ENCODE results near the gene ATP1A4. TPM values are rescaled to one million over a fixed set of nuclear protein-coding genes. Genes with fewer than 3 reads are reported as not detected.

The ATP1A4 gene
- total and polyA plus RNA-seq, 9 of the 15 experiments (the other 6 are each of a cell fraction or from before 2014, with no cell fraction given), result 0.07 TPM; not detected in 8

- H3K4me3 ChIP-seq, result no peak overlapping the region
- intact Hi-C loops (cut with micrococcal nuclease), result no loop called here
- no peak overlapping the region for H2AFZ ChIP-seq (ENCODE audit: low read depth, low read length)
- H3K9me3 ChIP-seq (replicated peaks; ENCODE audit: control insufficient read depth, insufficient read depth, low read depth, low read length), result no peaks in the 10 kb centered on the region
- DNase-seq (ENCODE audit: extremely low read depth in 1 of 4, low spot score in 3 of 4) (no peak), FAIRE-seq (no peak), ATAC-seq (no peak)
- POLR2A ChIA-PET, result no interaction called here
- peaks cover 27 to 64% of the 10 kb centered on the region in 2 experiments for H3K27me3 ChIP-seq (ENCODE audit: control insufficient read depth in 2 of 2, insufficient read depth in 2 of 2, low read length in 2 of 2)
- H3K4me1 ChIP-seq (replicated peaks in 1 of 2; ENCODE audit: control insufficient read depth in 2 of 2, insufficient read depth in 2 of 2, low read length in 2 of 2), result peaks cover 0 to 9% of the 10 kb centered on the region in 2 experiments; a peak in 3 of 5 replicates
- WGBS (ENCODE audit: insufficient coverage, low coverage, missing lambda C conversion rate), result 4% methylated on average over 9 of the region's 12 CpGs
- in situ Hi-C loops (cut with MboI), result no loop called here
- no peaks in the 10 kb centered on the region for H3K36me3 ChIP-seq (ENCODE audit: control insufficient read depth, insufficient read depth, low read length)
- no peak for TF ChIP-seq SP1 (CRISPR knock-in tag; IDR thresholded peaks at IDR 0.05)
- TF ChIP-seq KLF1 (tag; IDR thresholded peaks at IDR 0.05), result no peak
- TF ChIP-seq MCM3 (IDR thresholded peaks at IDR 0.05), result 0 out of 2 replicates have a peak, but pooled peaks have one; percentile 39
- no peak for TF ChIP-seq FIP1L1 (IDR thresholded peaks at IDR 0.05; ENCODE audit: low read depth, low read length, poor library complexity, severe bottlenecking)
- no peak for TF ChIP-seq LEF1 (IDR thresholded peaks at IDR 0.05)
- no peak for TF ChIP-seq MAFG (tag; conservative IDR thresholded peaks at IDR 0.05)
- no peak for TF ChIP-seq ZNF511 (CRISPR knock-in tag; IDR thresholded peaks at IDR 0.05)
- no peak for TF ChIP-seq ZNF280B (CRISPR knock-in tag; IDR thresholded peaks at IDR 0.05)
- TF ChIP-seq KAT7 (CRISPR knock-in tag; IDR thresholded peaks at IDR 0.05; ENCODE audit: borderline replicate concordance), result no peak
- H3K9me1 ChIP-seq (ENCODE audit: control insufficient read depth, insufficient read depth, low read length), result no peaks in the 10 kb centered on the region
- H3K79me2 ChIP-seq (ENCODE audit: control insufficient read depth, insufficient read depth, low read length), result no peaks in the 10 kb centered on the region
- no TSS peak for BruUV-seq (replicated peaks)
- H4K20me1 ChIP-seq (replicated peaks; ENCODE audit: control insufficient read depth, insufficient read depth, low read length), result no peaks in the 10 kb centered on the region
- CTCF ChIA-PET (ENCODE audit: low intra/inter-chr PET ratio), result no interaction called here
- no peak overlapping the region for H3K27ac ChIP-seq (ENCODE audit: extremely low read depth, low read depth, low read length)
- no peak overlapping the region for H3K4me2 ChIP-seq (ENCODE audit: insufficient read depth, low read length)
- no peak overlapping the region for H3K9ac ChIP-seq (ENCODE audit: insufficient read depth in 1 of 2, low read depth in 2 of 2, low read length in 2 of 2)
Observed at GRCh38 chr1:160166166-160166868, 14.9 kb downstream of the ATP1A4 start.

Data from K562 (cell line).